Parathyroid adenoma (tissue), 2 donors: ENCODE measurements around the gene COPS9.

Experiments used
- H2AFZ ChIP-seq: fragments of 300-600 bp; sonication (generic); one replicate; pipeline ENCODE4 v1.7.0; 2017; ENCODE audit warnings: antibody characterized with exemption, mild to moderate bottlenecking
- H3K27ac ChIP-seq: fragments of 300-600 bp; sonication (generic); one replicate; pipeline ENCODE4 v1.7.0; 2017
- H3K27me3 ChIP-seq: fragments of 300-600 bp; sonication (generic); one replicate; pipeline ENCODE4 v1.7.0; 2017; ENCODE audit warnings: low read length; ENCODE audit not compliant: control insufficient read depth, insufficient read depth
- H3K36me3 ChIP-seq: fragments of 300-600 bp; sonication (generic); one replicate; pipeline ENCODE4 v1.7.0; 2017; ENCODE audit warnings: low read length; ENCODE audit not compliant: control insufficient read depth, insufficient read depth
- H3K4me1 ChIP-seq: fragments of 300-600 bp; sonication (generic); one replicate; pipeline ENCODE4 v1.7.0; 2017; ENCODE audit warnings: control low read depth
- H3K4me2 ChIP-seq: fragments of 300-600 bp; sonication (generic); one replicate; pipeline ENCODE4 v1.7.0; 2017; ENCODE audit warnings: low read length
- H3K4me3 ChIP-seq: fragments of 300-600 bp; sonication (generic); one replicate; pipeline ENCODE4 v1.7.0; 2017; ENCODE audit warnings: low read depth, low read length
- H3K79me2 ChIP-seq: fragments of 300-600 bp; sonication (generic); one replicate; pipeline ENCODE4 v1.7.0; 2017; ENCODE audit warnings: control low read depth
- H3K9ac ChIP-seq: fragments of 300-600 bp; sonication (generic); one replicate; pipeline ENCODE4 v1.7.0; 2017; ENCODE audit warnings: mild to moderate bottlenecking
- H3K9me3 ChIP-seq: fragments of 300-600 bp; sonication (generic); one replicate; pipeline ENCODE4 v1.7.0; 2017; ENCODE audit warnings: low read length; ENCODE audit not compliant: control insufficient read depth
- TF ChIP-seq, protein P1 (sequence below): fragments of 300-600 bp; sonication (generic); IDR thresholded peaks from one replicate; pipeline ENCODE4 v1.7.0; 2017; ENCODE audit warnings: antibody characterized with exemption, mild to moderate bottlenecking
- donor health status: primary hyperparathyroidism.

Gene COPS9

DNA sequence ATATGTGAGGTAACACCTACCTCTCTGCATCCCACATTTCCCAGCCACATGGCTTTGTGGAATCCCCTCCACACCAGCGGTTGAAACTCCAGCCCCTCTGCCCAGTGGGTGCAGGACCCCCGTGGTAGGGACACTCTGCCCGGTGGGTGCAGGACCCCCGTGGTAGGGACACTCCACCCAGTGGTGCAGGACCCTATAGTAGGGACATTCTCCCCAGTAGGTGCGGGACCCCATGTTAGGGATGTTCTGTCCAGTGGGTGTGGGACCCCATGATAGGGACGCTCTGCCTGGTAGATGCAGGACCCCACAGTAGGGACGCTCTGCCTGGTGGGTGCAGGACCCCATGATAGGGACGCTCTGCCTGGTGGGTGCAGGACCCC, 11.5 kb downstream of the COPS9 start:
- H3K27me3 ChIP-seq, result no peaks in the 10 kb centered on the region
- H3K79me2 ChIP-seq, result no peaks in the 10 kb centered on the region
- no peak overlapping the region for H3K4me3 ChIP-seq
- no peaks in the 10 kb centered on the region for H3K4me1 ChIP-seq
- no peaks in the 10 kb centered on the region for H3K9me3 ChIP-seq
- no peak overlapping the region for H2AFZ ChIP-seq
- no peaks in the 10 kb centered on the region for H3K36me3 ChIP-seq
- H3K9ac ChIP-seq, result no peak overlapping the region
- H3K4me2 ChIP-seq, result no peak overlapping the region
- H3K27ac ChIP-seq, result no peak overlapping the region
- TF ChIP-seq, protein P1, sequence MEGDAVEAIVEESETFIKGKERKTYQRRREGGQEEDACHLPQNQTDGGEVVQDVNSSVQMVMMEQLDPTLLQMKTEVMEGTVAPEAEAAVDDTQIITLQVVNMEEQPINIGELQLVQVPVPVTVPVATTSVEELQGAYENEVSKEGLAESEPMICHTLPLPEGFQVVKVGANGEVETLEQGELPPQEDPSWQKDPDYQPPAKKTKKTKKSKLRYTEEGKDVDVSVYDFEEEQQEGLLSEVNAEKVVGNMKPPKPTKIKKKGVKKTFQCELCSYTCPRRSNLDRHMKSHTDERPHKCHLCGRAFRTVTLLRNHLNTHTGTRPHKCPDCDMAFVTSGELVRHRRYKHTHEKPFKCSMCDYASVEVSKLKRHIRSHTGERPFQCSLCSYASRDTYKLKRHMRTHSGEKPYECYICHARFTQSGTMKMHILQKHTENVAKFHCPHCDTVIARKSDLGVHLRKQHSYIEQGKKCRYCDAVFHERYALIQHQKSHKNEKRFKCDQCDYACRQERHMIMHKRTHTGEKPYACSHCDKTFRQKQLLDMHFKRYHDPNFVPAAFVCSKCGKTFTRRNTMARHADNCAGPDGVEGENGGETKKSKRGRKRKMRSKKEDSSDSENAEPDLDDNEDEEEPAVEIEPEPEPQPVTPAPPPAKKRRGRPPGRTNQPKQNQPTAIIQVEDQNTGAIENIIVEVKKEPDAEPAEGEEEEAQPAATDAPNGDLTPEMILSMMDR, result no peak

DNA sequence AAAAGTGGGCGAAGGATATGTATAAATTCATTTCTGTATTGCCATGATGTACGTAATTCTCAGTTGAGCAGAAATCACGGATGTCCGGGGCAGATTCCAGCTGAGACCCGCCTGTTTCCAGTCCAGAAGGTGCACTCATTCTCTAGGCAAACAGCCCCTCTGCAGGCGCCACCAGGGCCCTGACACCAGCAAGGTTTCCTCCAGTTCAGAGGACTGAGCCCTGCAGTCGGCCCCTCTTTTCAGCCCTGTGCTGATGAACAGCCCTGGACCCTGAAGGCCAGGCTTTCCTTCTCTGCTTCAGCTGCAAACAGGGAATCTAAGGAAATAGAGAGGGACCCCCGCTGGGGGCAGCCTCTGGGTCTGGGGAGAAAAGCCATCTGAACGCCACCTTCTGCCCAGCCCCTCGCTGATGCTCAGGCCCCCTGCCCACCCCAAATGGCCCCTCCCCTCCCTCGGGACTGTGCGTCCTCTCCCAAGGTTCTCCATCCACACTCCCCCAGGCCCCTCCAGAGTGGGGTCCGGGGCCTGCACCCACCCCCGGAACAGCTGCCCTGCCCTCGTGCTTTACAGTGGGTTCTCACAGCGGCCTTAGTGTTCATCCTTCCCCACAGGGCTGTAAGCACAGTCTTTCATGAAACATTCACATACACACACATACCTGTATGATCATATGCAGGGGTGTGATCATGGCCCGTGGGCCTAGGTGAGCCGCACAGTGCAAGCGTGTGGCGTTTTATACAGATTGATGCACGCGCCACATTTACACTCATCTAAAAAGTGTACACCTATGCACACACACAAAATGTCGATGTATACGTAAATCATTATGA, 12.1 kb downstream of the COPS9 start:
- Histone ChIP-seq H3K9ac (no peak overlapping the region), H3K79me2 (no peaks in the 10 kb centered on the region)

DNA sequence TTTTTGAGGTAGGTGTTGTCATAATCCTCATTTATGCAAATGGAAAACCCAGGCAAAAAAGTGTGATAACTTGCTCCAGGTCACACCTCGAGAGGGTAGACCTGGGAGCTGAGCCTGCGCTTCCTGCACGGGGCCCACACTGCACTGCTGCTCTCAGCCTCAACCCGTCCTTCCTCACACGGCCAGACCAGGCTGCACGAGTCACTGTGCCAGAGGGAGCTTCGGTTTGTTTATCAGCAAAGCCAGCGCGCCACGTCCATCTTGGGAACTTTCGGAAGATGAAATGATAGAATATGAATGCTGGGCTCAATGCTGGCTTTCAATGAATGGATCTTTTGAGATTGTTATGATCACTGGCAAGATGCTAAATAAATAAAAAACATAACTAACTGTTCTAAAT, 14.4 kb downstream of the COPS9 start:
- TF ChIP-seq, protein P1, result no peak
- no peaks in the 10 kb centered on the region for H3K4me1 ChIP-seq

More for the DNA sequence above, 12.1 kb downstream of the COPS9 start:
- TF ChIP-seq, protein P1, result no peak
- Histone ChIP-seq H3K4me2 (no peak overlapping the region), H3K36me3 (no peaks in the 10 kb centered on the region), H2AFZ (no peak overlapping the region), H3K4me3 (no peak overlapping the region), H3K4me1 (no peaks in the 10 kb centered on the region), H3K27me3 (no peaks in the 10 kb centered on the region), H3K9me3 (no peaks in the 10 kb centered on the region), H3K27ac (no peak overlapping the region)

DNA sequence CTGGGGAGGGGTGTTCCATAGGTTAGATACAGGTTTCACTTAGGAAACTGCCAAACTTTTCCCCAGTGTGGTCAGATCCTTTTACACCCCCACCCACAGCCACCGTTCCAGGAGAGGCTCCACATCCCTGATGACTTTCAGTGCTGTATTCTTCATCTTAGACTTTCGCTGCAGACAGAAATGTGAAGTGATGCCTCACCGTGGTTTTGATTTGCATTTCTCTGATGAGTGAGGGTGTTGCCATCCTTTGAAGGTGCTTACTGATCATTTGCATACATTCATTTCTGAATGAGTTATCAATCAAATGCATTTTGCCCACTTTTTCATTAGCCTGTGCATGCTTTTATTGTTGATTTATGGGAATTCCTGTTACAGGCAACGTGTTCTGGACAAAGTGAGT, 14.9 kb downstream of the COPS9 start:
- H2AFZ ChIP-seq, result no peak overlapping the region
- H3K27me3 ChIP-seq, result no peaks in the 10 kb centered on the region
- no peaks in the 10 kb centered on the region for H3K4me1 ChIP-seq
- no peak overlapping the region for H3K4me2 ChIP-seq
- H3K9ac ChIP-seq, result no peak overlapping the region
- no peaks in the 10 kb centered on the region for H3K36me3 ChIP-seq
- no peaks in the 10 kb centered on the region for H3K79me2 ChIP-seq
- no peaks in the 10 kb centered on the region for H3K9me3 ChIP-seq
- TF ChIP-seq, protein P1, result no peak
- H3K27ac ChIP-seq, result no peak overlapping the region
- no peak overlapping the region for H3K4me3 ChIP-seq

More for the DNA sequence above, 14.4 kb downstream of the COPS9 start:
- no peak overlapping the region for H3K4me3 ChIP-seq
- no peak overlapping the region for H3K27ac ChIP-seq
- H3K4me2 ChIP-seq, result no peak overlapping the region
- no peak overlapping the region for H2AFZ ChIP-seq
- no peaks in the 10 kb centered on the region for H3K79me2 ChIP-seq
- no peaks in the 10 kb centered on the region for H3K9me3 ChIP-seq
- no peaks in the 10 kb centered on the region for H3K36me3 ChIP-seq
- H3K9ac ChIP-seq, result no peak overlapping the region
- no peaks in the 10 kb centered on the region for H3K27me3 ChIP-seq

DNA sequence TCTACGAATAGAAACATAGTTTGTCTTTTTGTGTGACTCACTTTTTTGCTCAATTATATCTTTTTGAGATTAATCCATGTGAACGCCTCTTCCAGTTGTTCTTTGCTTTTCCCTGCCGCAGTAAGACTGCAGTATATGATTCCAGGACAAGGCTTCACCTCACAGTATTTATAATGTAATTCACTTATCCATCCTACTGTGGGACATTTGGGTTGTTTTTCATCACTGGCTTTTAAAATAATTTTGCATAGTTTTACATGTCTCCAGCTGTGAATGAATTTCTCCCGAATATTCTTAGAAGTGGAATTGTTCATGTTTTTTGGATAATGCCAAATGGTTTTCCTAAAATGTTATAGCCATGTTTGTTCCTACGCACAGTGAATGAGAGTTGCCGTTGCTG, 21.9 kb downstream of the COPS9 start:
- TF ChIP-seq, protein P1, result no peak
- Histone ChIP-seq H3K27me3 (no peaks in the 10 kb centered on the region), H3K4me3 (no peak overlapping the region), H3K79me2 (no peaks in the 10 kb centered on the region), H3K9me3 (no peaks in the 10 kb centered on the region), H3K4me2 (no peak overlapping the region), H3K4me1 (no peaks in the 10 kb centered on the region), H3K9ac (no peak overlapping the region), H2AFZ (no peak overlapping the region), H3K27ac (no peak overlapping the region), H3K36me3 (no peaks in the 10 kb centered on the region)
